MCF 10A (cell line): ENCODE measurements around the gene WDR88. TPM values are rescaled to one million over a fixed set of nuclear protein-coding genes. Genes with fewer than 3 reads are reported as not detected.

Experiments used
- BruUV-seq: library from RNA; stranded (reverse); fragments of 400-500 nt; replicated peaks from 2 replicates; lab custom pipeline; 2021; lab: Mats Ljungman, UMichigan
- CTCF ChIA-PET: fragments of 300-600 bp; sonication (Branson Sonifier 250); formaldehyde crosslinking; extraction: SDS; loops from one replicate; lab custom pipeline; 2021; ENCODE audit warnings: antibody characterized with exemption, inconsistent platforms; lab: Yijun Ruan, JAX
- POLR2A ChIA-PET: fragments of 300-600, 350-650 bp; sonication (Branson Sonifier 250); formaldehyde crosslinking; extraction: SDS; loops from one replicate; lab custom pipeline; 2020; ENCODE audit warnings: antibody characterized with exemption, inconsistent platforms; lab: Yijun Ruan, JAX
- DNase-seq: peaks from one replicate; pipeline ENCODE4 v3.0.0-alpha.2; 2018; ENCODE audit not compliant: unreplicated experiment
- H3K27ac Mint-ChIP-seq: one replicate; pipeline ENCODE4 v1.8.0; 2022; ENCODE audit warnings: mild to moderate bottlenecking, low read depth, mixed read lengths; ENCODE audit not compliant: unreplicated experiment
- H3K27me3 Mint-ChIP-seq: one replicate; pipeline ENCODE4 v1.8.0; 2022; ENCODE audit warnings: mixed read lengths; ENCODE audit not compliant: insufficient read depth, unreplicated experiment
- H3K36me3 Mint-ChIP-seq: one replicate; pipeline ENCODE4 v1.8.0; 2022; ENCODE audit warnings: mild to moderate bottlenecking, moderate library complexity, mixed read lengths; ENCODE audit not compliant: insufficient read depth, unreplicated experiment
- H3K4me1 Mint-ChIP-seq: one replicate; pipeline ENCODE4 v1.8.0; 2022; ENCODE audit warnings: mixed read lengths; ENCODE audit not compliant: insufficient read depth, unreplicated experiment
- H3K4me3 Mint-ChIP-seq: one replicate; pipeline ENCODE4 v1.8.0; 2022; ENCODE audit warnings: mild to moderate bottlenecking, moderate library complexity, mixed read lengths; ENCODE audit not compliant: unreplicated experiment
- H3K9me3 Mint-ChIP-seq: one replicate; pipeline ENCODE4 v1.8.0; 2022; ENCODE audit warnings: mixed read lengths; ENCODE audit not compliant: unreplicated experiment
- intact Hi-C: fragments of 100-400 bp; cut with micrococcal nuclease; formaldehyde crosslinking; loops from 2 replicates; pipeline ENCODE4 v1.14.1; 2022
- total RNA-seq: library from RNA; stranded (reverse); gene quantifications from 2 replicates; pipeline ENCODE4 v1.2.3, GENCODE V29; 2022
- TF ChIP-seq, protein P1 (sequence below): fragments of 200-600 bp; IDR thresholded peaks from one replicate; pipeline ENCODE4 v1.8.0; 2022; ENCODE audit warnings: antibody characterized with exemption, mild to moderate bottlenecking; ENCODE audit not compliant: unreplicated experiment

WDR88 gene
- total RNA-seq, 1 experiment from 2014 or later, result not detected

DNA sequence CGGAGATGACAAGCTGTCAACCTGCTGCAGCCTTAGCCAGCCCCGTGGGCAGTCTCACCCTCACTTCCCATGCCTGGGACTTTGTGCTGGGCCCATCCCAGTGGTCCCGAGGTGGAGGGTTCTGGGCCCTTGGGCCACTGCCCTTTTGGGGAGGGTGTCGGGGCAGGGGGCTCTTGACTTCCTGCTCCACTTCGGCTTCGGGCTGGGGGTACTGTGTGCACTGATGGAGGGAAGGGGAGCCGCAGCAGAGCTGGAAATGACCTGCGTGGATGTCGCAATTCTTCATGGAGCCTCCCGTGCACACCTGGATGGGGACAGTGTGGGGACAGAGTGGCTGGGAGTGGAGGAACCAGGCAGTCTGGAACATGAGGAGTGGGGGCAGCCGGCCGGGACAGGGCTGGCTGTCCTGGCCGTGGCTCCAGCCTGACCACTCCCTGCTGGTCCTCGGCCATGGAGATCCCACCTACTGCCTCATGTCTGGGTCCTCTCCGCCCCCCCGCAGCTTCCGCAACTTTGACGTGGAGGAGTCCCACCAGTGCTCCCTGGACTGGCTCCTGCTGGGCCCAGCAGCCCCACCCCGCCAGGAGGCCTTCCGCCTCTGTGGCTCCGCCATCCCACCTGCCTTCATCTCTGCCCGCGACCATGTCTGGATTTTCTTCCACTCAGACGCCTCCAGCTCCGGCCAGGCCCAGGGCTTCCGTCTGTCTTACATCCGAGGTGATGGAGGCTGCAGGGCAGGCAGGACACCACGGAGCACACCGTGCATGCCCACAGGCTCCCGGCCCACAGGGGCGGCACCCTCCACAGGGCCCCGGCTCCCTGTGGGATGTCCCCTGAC, 72.4 kb downstream of the WDR88 start:
- POLR2A ChIA-PET, result no interaction called here
- BruUV-seq, result no TSS peak

DNA sequence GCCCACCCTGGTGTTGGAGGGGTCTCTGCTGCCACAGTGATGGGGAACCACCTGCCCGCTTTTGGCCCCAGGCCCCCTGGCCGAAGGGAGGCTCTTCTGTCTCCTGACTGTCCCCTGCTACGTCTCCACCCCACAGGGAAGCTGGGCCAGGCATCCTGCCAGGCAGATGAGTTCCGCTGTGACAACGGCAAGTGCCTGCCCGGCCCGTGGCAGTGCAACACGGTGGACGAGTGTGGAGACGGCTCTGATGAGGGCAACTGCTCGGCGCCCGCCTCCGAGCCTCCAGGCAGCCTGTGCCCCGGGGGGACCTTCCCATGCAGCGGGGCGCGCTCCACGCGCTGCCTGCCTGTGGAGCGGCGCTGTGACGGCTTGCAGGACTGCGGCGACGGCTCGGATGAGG, 73.2 kb downstream of the WDR88 start:
- no peak overlapping the region for H3K27ac Mint-ChIP-seq
- CTCF ChIA-PET, result interaction anchor here (0.6 to 1.0 kb wide), 2 partner anchors 21 to 80 kb away, joined by 3 to 4 read pairs; no protein-coding TSS in a partner anchor
- no TSS peak for BruUV-seq
- POLR2A ChIA-PET, result no interaction called here
- no peaks in the 10 kb centered on the region for H3K9me3 Mint-ChIP-seq
- TF ChIP-seq, protein P1, sequence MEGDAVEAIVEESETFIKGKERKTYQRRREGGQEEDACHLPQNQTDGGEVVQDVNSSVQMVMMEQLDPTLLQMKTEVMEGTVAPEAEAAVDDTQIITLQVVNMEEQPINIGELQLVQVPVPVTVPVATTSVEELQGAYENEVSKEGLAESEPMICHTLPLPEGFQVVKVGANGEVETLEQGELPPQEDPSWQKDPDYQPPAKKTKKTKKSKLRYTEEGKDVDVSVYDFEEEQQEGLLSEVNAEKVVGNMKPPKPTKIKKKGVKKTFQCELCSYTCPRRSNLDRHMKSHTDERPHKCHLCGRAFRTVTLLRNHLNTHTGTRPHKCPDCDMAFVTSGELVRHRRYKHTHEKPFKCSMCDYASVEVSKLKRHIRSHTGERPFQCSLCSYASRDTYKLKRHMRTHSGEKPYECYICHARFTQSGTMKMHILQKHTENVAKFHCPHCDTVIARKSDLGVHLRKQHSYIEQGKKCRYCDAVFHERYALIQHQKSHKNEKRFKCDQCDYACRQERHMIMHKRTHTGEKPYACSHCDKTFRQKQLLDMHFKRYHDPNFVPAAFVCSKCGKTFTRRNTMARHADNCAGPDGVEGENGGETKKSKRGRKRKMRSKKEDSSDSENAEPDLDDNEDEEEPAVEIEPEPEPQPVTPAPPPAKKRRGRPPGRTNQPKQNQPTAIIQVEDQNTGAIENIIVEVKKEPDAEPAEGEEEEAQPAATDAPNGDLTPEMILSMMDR, result no peak
- no peaks in the 10 kb centered on the region for H3K4me1 Mint-ChIP-seq
- H3K27me3 Mint-ChIP-seq, result no peaks in the 10 kb centered on the region
- no peak overlapping the region for H3K4me3 Mint-ChIP-seq
- no peak for DNase-seq
- intact Hi-C loops, result no loop called here
- H3K36me3 Mint-ChIP-seq, result no peaks in the 10 kb centered on the region

More for the DNA sequence above, 72.4 kb downstream of the WDR88 start:
- Mint-ChIP-seq H3K27ac (no peak overlapping the region), H3K36me3 (no peaks in the 10 kb centered on the region), H3K4me1 (no peaks in the 10 kb centered on the region), H3K4me3 (no peak overlapping the region), H3K27me3 (no peaks in the 10 kb centered on the region), H3K9me3 (no peaks in the 10 kb centered on the region)
- DNase-seq, result no peak
- TF ChIP-seq, protein P1, result no peak
- intact Hi-C loops, result no loop called here
- CTCF ChIA-PET, result interaction anchor here (0.6 to 1.0 kb wide), 3 partner anchors 20 to 79 kb away, joined by 3 to 4 read pairs (median 3); no protein-coding TSS in a partner anchor

DNA sequence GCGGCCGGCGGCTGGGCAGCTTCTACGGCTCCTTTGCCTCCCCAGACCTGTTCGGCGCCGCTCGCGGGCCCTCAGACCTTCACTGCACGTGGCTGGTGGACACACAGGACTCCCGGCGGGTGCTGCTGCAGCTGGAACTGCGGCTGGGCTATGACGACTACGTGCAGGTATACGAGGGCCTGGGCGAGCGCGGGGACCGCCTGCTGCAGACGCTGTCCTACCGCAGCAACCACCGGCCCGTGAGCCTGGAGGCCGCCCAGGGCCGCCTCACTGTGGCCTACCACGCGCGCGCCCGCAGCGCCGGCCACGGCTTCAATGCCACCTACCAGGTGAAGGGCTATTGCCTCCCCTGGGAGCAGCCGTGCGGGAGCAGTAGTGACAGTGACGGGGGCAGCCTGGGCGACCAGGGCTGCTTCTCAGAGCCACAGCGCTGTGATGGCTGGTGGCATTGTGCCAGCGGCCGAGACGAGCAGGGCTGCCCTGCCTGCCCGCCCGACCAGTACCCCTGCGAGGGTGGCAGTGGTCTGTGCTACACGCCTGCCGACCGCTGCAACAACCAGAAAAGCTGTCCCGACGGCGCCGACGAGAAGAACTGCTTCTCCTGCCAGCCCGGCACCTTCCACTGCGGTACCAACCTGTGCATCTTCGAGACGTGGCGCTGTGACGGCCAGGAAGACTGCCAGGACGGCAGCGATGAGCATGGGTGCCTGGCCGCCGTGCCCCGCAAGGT, 73.8 kb downstream of the WDR88 start:
- ChIA-PET POLR2A (no interaction called here), CTCF (interaction anchor here (0.6 kb wide), 1 partner anchor 941 kb away, joined by 3 read pairs; no protein-coding TSS in a partner anchor)
- H3K4me1 Mint-ChIP-seq, result no peaks in the 10 kb centered on the region
- intact Hi-C loops, result no loop called here
- no peaks in the 10 kb centered on the region for H3K36me3 Mint-ChIP-seq
- BruUV-seq, result no TSS peak
- H3K9me3 Mint-ChIP-seq, result no peaks in the 10 kb centered on the region
- H3K27me3 Mint-ChIP-seq, result no peaks in the 10 kb centered on the region
- H3K4me3 Mint-ChIP-seq, result no peak overlapping the region
- H3K27ac Mint-ChIP-seq, result no peak overlapping the region
- TF ChIP-seq, protein P1, result no peak
- DNase-seq, result no peak
